AG10803 (cell line): ENCODE data around the gene NPHP4.
"Not testable (repeated sequence)": the region's sequence is repeated elsewhere in the genome, so short reads cannot be mapped to it uniquely, and the experiment has no call there.

Experiments used
- DNase-seq: peaks from one replicate; pipeline ENCODE4 v3.0.0; 2010; ENCODE audit warnings: low read depth
- H3K4me3 ChIP-seq: 2 replicates; pipeline ENCODE4 v1.5.1; 2011; ENCODE audit warnings: mild to moderate bottlenecking, low read length, control low read depth
- TF ChIP-seq, protein P1 (sequence below): conservative IDR thresholded peaks from 2 replicates; pipeline ENCODE4 v1.5.1; 2011; ENCODE audit warnings: mild to moderate bottlenecking, low read length, control low read depth, inconsistent platforms

Gene NPHP4

GRCh38 chr1:6024376-6024775 lies 32.2 kb upstream of the NPHP4 start:
- no peak for DNase-seq

GRCh38 chr1:6023346-6023745 lies 31.1 kb upstream of the NPHP4 start:
- TF ChIP-seq, protein P1, sequence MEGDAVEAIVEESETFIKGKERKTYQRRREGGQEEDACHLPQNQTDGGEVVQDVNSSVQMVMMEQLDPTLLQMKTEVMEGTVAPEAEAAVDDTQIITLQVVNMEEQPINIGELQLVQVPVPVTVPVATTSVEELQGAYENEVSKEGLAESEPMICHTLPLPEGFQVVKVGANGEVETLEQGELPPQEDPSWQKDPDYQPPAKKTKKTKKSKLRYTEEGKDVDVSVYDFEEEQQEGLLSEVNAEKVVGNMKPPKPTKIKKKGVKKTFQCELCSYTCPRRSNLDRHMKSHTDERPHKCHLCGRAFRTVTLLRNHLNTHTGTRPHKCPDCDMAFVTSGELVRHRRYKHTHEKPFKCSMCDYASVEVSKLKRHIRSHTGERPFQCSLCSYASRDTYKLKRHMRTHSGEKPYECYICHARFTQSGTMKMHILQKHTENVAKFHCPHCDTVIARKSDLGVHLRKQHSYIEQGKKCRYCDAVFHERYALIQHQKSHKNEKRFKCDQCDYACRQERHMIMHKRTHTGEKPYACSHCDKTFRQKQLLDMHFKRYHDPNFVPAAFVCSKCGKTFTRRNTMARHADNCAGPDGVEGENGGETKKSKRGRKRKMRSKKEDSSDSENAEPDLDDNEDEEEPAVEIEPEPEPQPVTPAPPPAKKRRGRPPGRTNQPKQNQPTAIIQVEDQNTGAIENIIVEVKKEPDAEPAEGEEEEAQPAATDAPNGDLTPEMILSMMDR, result no peak
- no peak overlapping the region for H3K4me3 ChIP-seq
- no peak for DNase-seq

More at GRCh38 chr1:6024376-6024775, 32.2 kb upstream of the NPHP4 start:
- TF ChIP-seq, protein P1, result no peak
- no peak overlapping the region for H3K4me3 ChIP-seq

- no peak overlapping the region for H3K4me3 ChIP-seq
- no peak for DNase-seq
- TF ChIP-seq, protein P1, result no peak
Measured at GRCh38 chr1:6022193-6022592, 30.0 kb upstream of the NPHP4 start.

GRCh38 chr1:6019166-6019845 lies 27.1 kb upstream of the NPHP4 start:
- TF ChIP-seq, protein P1, result no peak
- H3K4me3 ChIP-seq, result no peak overlapping the region
- DNase-seq, result no peak

GRCh38 chr1:6017654-6018053 lies 25.4 kb upstream of the NPHP4 start:
- DNase-seq, H3K4me3 ChIP-seq: not testable (repeated sequence)

- peak; percentile 42 for DNase-seq
- H3K4me3 ChIP-seq, result no peak overlapping the region
- TF ChIP-seq, protein P1, result no peak
Measured at GRCh38 chr1:6016191-6016865, 24.1 kb upstream of the NPHP4 start.

DNA sequence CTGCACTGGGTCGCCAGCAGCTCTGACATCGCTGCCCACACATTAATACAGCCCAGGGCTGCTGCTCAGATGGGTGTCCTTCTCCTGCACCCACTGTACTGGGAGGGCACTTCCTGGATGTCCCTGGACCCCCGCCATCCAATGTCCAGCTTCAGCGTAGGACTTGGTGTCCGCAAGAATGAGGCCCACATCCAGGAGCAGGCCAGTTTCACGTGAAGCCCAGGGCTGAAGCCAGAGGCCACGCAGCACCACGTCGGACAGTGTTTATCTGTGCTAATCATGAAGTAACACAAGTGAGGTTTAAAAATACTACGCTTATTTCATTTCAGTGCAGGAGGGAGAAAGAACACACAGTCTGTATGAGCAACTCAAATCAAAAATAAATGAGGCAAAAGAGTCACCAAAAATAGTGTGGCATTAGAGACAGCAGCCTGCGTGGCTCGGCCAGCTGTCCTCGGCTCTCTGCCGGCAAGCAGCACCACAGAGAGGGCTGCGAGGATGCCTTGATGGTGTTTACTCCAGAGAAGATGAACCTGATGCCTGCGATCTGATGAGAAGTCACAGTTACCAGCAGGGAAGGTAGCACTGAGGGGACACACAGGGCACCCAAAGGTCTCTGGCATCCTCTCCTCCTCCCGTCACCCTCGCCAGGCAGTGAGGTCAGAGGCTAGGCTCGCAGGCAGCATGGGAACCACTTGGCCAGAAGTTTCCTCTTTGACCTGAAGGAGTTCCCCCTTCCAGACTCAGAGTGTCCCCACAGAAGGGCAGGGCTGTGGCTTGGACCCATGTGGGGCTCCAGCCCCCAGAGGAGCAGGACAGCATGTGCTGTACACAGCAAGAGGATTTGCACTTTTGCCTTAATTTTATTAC lies 22.1 kb upstream of the NPHP4 start:
- H3K4me3 ChIP-seq, result no peak overlapping the region
- TF ChIP-seq, protein P1, result no peak
- no peak for DNase-seq
